Activated T-cell treated with anti-CD3 and anti-CD28 coated beads, Interleukin-2, amount 50 U/mL, for 72 hours (primary cell): ENCODE results near the gene ARHGEF16. TPM values are rescaled to one million over a fixed set of nuclear protein-coding genes. Genes with fewer than 3 reads are reported as not detected.

ENCODE experiments used
- ATAC-seq, 2 donors: fragments of 150-1000 bp; cut with Tn5 transposase; replicated peaks in 1 of 2; 2 replicates each; pipeline ENCODE4 v1.10.0; 2021; ENCODE audit warnings: moderate library complexity in 2 of 2, mild to moderate bottlenecking in 1 of 2
- DNase-seq, 2 donors: peaks; one replicate each; pipeline ENCODE4 v3.0.0; 2021 to 2022; ENCODE audit warnings: mixed read lengths in 1 of 2
- H3K27ac Mint-ChIP-seq: one replicate; pipeline ENCODE4 v1.8.0; 2022; ENCODE audit warnings: mild to moderate bottlenecking, moderate library complexity, mixed read lengths
- H3K27me3 Mint-ChIP-seq: one replicate; pipeline ENCODE4 v1.8.0; 2022; ENCODE audit warnings: low read depth, mixed read lengths
- H3K36me3 Mint-ChIP-seq, 2 donors: one replicate each; pipeline ENCODE4 v1.8.0; 2022; ENCODE audit warnings: mixed read lengths in 2 of 2, mild to moderate bottlenecking in 1 of 2; ENCODE audit not compliant: insufficient read depth in 2 of 2
- H3K4me1 Mint-ChIP-seq: one replicate; pipeline ENCODE4 v1.8.0; 2022; ENCODE audit warnings: low read depth, mixed read lengths
- H3K4me3 Mint-ChIP-seq, 2 donors: one replicate each; pipeline ENCODE4 v1.8.0; 2022; ENCODE audit warnings: mild to moderate bottlenecking in 2 of 2, mixed read lengths in 2 of 2, moderate library complexity in 2 of 2
- H3K9me3 Mint-ChIP-seq, 2 donors: one replicate each; pipeline ENCODE4 v1.8.0; 2022; ENCODE audit warnings: mixed read lengths in 2 of 2
- total RNA-seq, 2 donors: library from RNA; stranded (reverse); gene quantifications; one replicate each; pipeline ENCODE4 v1.2.3, GENCODE V29; 2022

ARHGEF16 gene
- total RNA-seq, 2 donors from 2014 or later, result 0.14 TPM; not detected in 1

GRCh38 chr1:3506943-3507342 lies 52.5 kb downstream of the ARHGEF16 start:
- Mint-ChIP-seq H3K27me3 (no peaks in the 10 kb centered on the region), H3K9me3 (no peaks in the 10 kb centered on the region), H3K36me3 (no peaks in the 10 kb centered on the region), H3K4me3 (no peak overlapping the region), H3K27ac (no peak overlapping the region), H3K4me1 (no peaks in the 10 kb centered on the region)
- no peak for DNase-seq
- no peak for ATAC-seq

- no peaks in the 10 kb centered on the region for H3K27me3 Mint-ChIP-seq
- no peaks in the 10 kb centered on the region for H3K36me3 Mint-ChIP-seq
- no peaks in the 10 kb centered on the region for H3K9me3 Mint-ChIP-seq
- no peak for DNase-seq
- H3K4me3 Mint-ChIP-seq, result no peak overlapping the region
- no peak for ATAC-seq
- no peak overlapping the region for H3K27ac Mint-ChIP-seq
- H3K4me1 Mint-ChIP-seq, result no peaks in the 10 kb centered on the region
These were observed 53.3 kb downstream of the ARHGEF16 start for GRCh38 chr1:3507636-3508275.

GRCh38 chr1:3508757-3509415 lies 54.4 kb downstream of the ARHGEF16 start:
- Mint-ChIP-seq H3K4me3 (no peak overlapping the region), H3K4me1 (no peaks in the 10 kb centered on the region), H3K9me3 (no peaks in the 10 kb centered on the region), H3K27me3 (no peaks in the 10 kb centered on the region), H3K36me3 (no peaks in the 10 kb centered on the region), H3K27ac (no peak overlapping the region)
- ATAC-seq (no peak), DNase-seq (no peak)

- H3K4me3 Mint-ChIP-seq, result no peak overlapping the region
- no peaks in the 10 kb centered on the region for H3K4me1 Mint-ChIP-seq
- no peak overlapping the region for H3K27ac Mint-ChIP-seq
- DNase-seq, result no peak
- H3K27me3 Mint-ChIP-seq, result no peaks in the 10 kb centered on the region
- H3K36me3 Mint-ChIP-seq, result no peaks in the 10 kb centered on the region
- ATAC-seq, result no peak
- no peaks in the 10 kb centered on the region for H3K9me3 Mint-ChIP-seq
These were observed 55.3 kb downstream of the ARHGEF16 start for GRCh38 chr1:3509721-3510120.

- Mint-ChIP-seq H3K27me3 (no peaks in the 10 kb centered on the region), H3K9me3 (no peaks in the 10 kb centered on the region), H3K36me3 (no peaks in the 10 kb centered on the region), H3K4me1 (no peaks in the 10 kb centered on the region), H3K27ac (no peak overlapping the region), H3K4me3 (no peak overlapping the region)
- DNase-seq (no peak), ATAC-seq (no peak)
These were observed 55.9 kb downstream of the ARHGEF16 start for GRCh38 chr1:3510136-3510955.

- no peak overlapping the region for H3K4me3 Mint-ChIP-seq
- no peaks in the 10 kb centered on the region for H3K4me1 Mint-ChIP-seq
- no peaks in the 10 kb centered on the region for H3K9me3 Mint-ChIP-seq
- ATAC-seq (no peak), DNase-seq (no peak)
- no peaks in the 10 kb centered on the region for H3K27me3 Mint-ChIP-seq
- no peaks in the 10 kb centered on the region for H3K36me3 Mint-ChIP-seq
- no peak overlapping the region for H3K27ac Mint-ChIP-seq
These were observed 56.4 kb downstream of the ARHGEF16 start for GRCh38 chr1:3510956-3511250.

- no peaks in the 10 kb centered on the region for H3K36me3 Mint-ChIP-seq
- no peak for DNase-seq
- no peaks in the 10 kb centered on the region for H3K27me3 Mint-ChIP-seq
- no peaks in the 10 kb centered on the region for H3K4me1 Mint-ChIP-seq
- no peaks in the 10 kb centered on the region for H3K9me3 Mint-ChIP-seq
- no peak overlapping the region for H3K27ac Mint-ChIP-seq
- no peak for ATAC-seq
- H3K4me3 Mint-ChIP-seq, result no peak overlapping the region
These were observed 56.8 kb downstream of the ARHGEF16 start for GRCh38 chr1:3511306-3511705.

- ATAC-seq, result no peak
- DNase-seq, result no peak
- no peaks in the 10 kb centered on the region for H3K27me3 Mint-ChIP-seq
- H3K4me1 Mint-ChIP-seq, result no peaks in the 10 kb centered on the region
- no peaks in the 10 kb centered on the region for H3K36me3 Mint-ChIP-seq
- no peaks in the 10 kb centered on the region for H3K9me3 Mint-ChIP-seq
- no peak overlapping the region for H3K27ac Mint-ChIP-seq
- no peak overlapping the region for H3K4me3 Mint-ChIP-seq
These were observed 57.4 kb downstream of the ARHGEF16 start for GRCh38 chr1:3511856-3512255.

GRCh38 chr1:3514404-3514803 lies 59.9 kb downstream of the ARHGEF16 start:
- Mint-ChIP-seq H3K36me3 (no peaks in the 10 kb centered on the region), H3K9me3 (no peaks in the 10 kb centered on the region), H3K27ac (no peak overlapping the region), H3K27me3 (no peaks in the 10 kb centered on the region), H3K4me1 (no peaks in the 10 kb centered on the region), H3K4me3 (no peak overlapping the region)
- DNase-seq (no peak), ATAC-seq (no peak)

GRCh38 chr1:3515272-3515671 lies 60.8 kb downstream of the ARHGEF16 start:
- Mint-ChIP-seq H3K9me3 (no peaks in the 10 kb centered on the region), H3K27ac (no peak overlapping the region), H3K27me3 (no peaks in the 10 kb centered on the region), H3K4me1 (no peaks in the 10 kb centered on the region), H3K36me3 (no peaks in the 10 kb centered on the region), H3K4me3 (no peak overlapping the region)
- DNase-seq (no peak), ATAC-seq (no peak)

- Mint-ChIP-seq H3K4me1 (no peaks in the 10 kb centered on the region), H3K4me3 (no peak overlapping the region), H3K27ac (no peak overlapping the region), H3K27me3 (no peaks in the 10 kb centered on the region), H3K36me3 (no peaks in the 10 kb centered on the region), H3K9me3 (no peaks in the 10 kb centered on the region)
- DNase-seq (no peak), ATAC-seq (no peak)
These were observed 61.5 kb downstream of the ARHGEF16 start for GRCh38 chr1:3515774-3516480.

- no peaks in the 10 kb centered on the region for H3K36me3 Mint-ChIP-seq
- DNase-seq (no peak), ATAC-seq (no peak)
- H3K9me3 Mint-ChIP-seq, result no peaks in the 10 kb centered on the region
- H3K27me3 Mint-ChIP-seq, result no peaks in the 10 kb centered on the region
- no peak overlapping the region for H3K27ac Mint-ChIP-seq
- no peaks in the 10 kb centered on the region for H3K4me1 Mint-ChIP-seq
- H3K4me3 Mint-ChIP-seq, result no peak overlapping the region
These were observed 62.0 kb downstream of the ARHGEF16 start for GRCh38 chr1:3516481-3516869.
